Fibroblast of lung (primary cell): Measurements from ENCODE around the gene JAZF1. TPM values are rescaled to one million over a fixed set of nuclear protein-coding genes. Genes with fewer than 3 reads are reported as not detected.

Source experiments
- DNase-seq, 2 donors: peaks; one replicate each; pipeline versions ENCODE4 v3.0.0 to v3.0.0-alpha.2; 2010; ENCODE audit warnings: low read depth in 2 of 2
- H2AFZ ChIP-seq: 2 replicates; pipeline ENCODE4 v1.5.1; 2012; ENCODE audit warnings: low read length, control low read depth, inconsistent platforms
- H3K27ac ChIP-seq: 2 replicates; pipeline ENCODE4 v1.5.1; 2011; ENCODE audit warnings: low read length, control low read depth; ENCODE audit not compliant: insufficient read depth
- H3K27me3 ChIP-seq: 2 replicates; pipeline ENCODE4 v1.5.1; 2011; ENCODE audit warnings: mild to moderate bottlenecking, low read length; ENCODE audit not compliant: control insufficient read depth, insufficient read depth
- H3K36me3 ChIP-seq: 2 replicates; pipeline ENCODE4 v1.5.1; 2011; ENCODE audit warnings: low read length; ENCODE audit not compliant: control insufficient read depth, insufficient read depth
- H3K4me1 ChIP-seq: 2 replicates; pipeline ENCODE4 v1.5.1; 2011; ENCODE audit warnings: low read length; ENCODE audit not compliant: control insufficient read depth, insufficient read depth; ENCODE audit errors: extremely low read depth
- H3K4me2 ChIP-seq: 2 replicates; pipeline ENCODE4 v1.5.1; 2011; ENCODE audit warnings: low read length, control low read depth; ENCODE audit not compliant: insufficient read depth; ENCODE audit errors: extremely low read depth
- H3K4me3 ChIP-seq, 4 experiments: fragments of 200-600 bp in 1 of 4; sonication (generic) in 1 of 4; replicated peaks in 1 of 4; 2 replicates each; pipeline ENCODE4 v1.5.1; 2011 to 2016; ENCODE audit warnings: low read length in 4 of 4, low read depth in 3 of 4, mild to moderate bottlenecking in 3 of 4, control low read depth in 2 of 4, inconsistent platforms in 1 of 4, mixed read lengths in 1 of 4; ENCODE audit not compliant: insufficient read depth in 1 of 4; ENCODE audit errors: control extremely low read depth in 1 of 4
- H3K79me2 ChIP-seq: 2 replicates; pipeline ENCODE4 v1.5.1; 2012; ENCODE audit warnings: mild to moderate bottlenecking, low read length, inconsistent platforms; ENCODE audit not compliant: control insufficient read depth, insufficient read depth
- H3K9ac ChIP-seq: 2 replicates; pipeline ENCODE4 v1.5.1; 2011; ENCODE audit warnings: mild to moderate bottlenecking, low read length, control low read depth; ENCODE audit not compliant: insufficient read depth
- H3K9me3 ChIP-seq: 2 replicates; pipeline ENCODE4 v1.5.1; 2012; ENCODE audit warnings: low read depth, low read length; ENCODE audit not compliant: control insufficient read depth, insufficient read depth
- H4K20me1 ChIP-seq: 2 replicates; pipeline ENCODE4 v1.5.1; 2011; ENCODE audit warnings: low read length; ENCODE audit not compliant: control insufficient read depth, insufficient read depth; ENCODE audit errors: extremely low read depth
- CTCF ChIP-seq, 2 donors: IDR thresholded peaks in 1 of 2; conservative IDR thresholded peaks in 1 of 2; 1 replicate in 1 of 2; 2 replicates in 1 of 2; pipeline ENCODE4 v1.5.1; 2011 to 2012; ENCODE audit warnings: low read length in 2 of 2, control low read depth in 1 of 2, inconsistent platforms in 1 of 2, low read depth in 1 of 2, mild to moderate bottlenecking in 1 of 2
- EZH2 ChIP-seq: IDR thresholded peaks from 2 replicates; pipeline ENCODE4 v1.5.1; 2012; ENCODE audit warnings: low read length, control low read depth, mild to moderate bottlenecking; ENCODE audit errors: missing control alignments
- polyA plus RNA-seq, 2 donors: library from polyadenylated mRNA; depleted of rRNA in 1 of 2; stranded (reverse) in 1 of 2; unstranded in 1 of 2; fragments of >200 nt; gene quantifications; 2 replicates each; pipeline ENCODE4 v1.2.1, GENCODE V29; 2011 to 2012; ENCODE audit warnings: missing spikeins in 1 of 2
- total RNA-seq: library from RNA; depleted of rRNA; stranded (reverse); fragments of >200 nt; gene quantifications from 2 replicates; pipeline ENCODE4 v1.2.1, GENCODE V29; 2014

JAZF1 gene
- total and polyA plus RNA-seq, 2 donors (not counting 1 experiment from before 2014, with no cell fraction given), result 9.1 to 9.3 TPM

GRCh38 chr7:28045592-28045991 lies 135.0 kb downstream of the JAZF1 start:
- Histone ChIP-seq H3K9ac (no peak overlapping the region), H3K4me2 (no peak overlapping the region), H3K27me3 (no peaks in the 10 kb centered on the region), H4K20me1 (no peaks in the 10 kb centered on the region), H2AFZ (no peak overlapping the region), H3K9me3 (no peaks in the 10 kb centered on the region), H3K79me2 (no peaks in the 10 kb centered on the region), H3K36me3 (no peaks in the 10 kb centered on the region), H3K27ac (no peak overlapping the region), H3K4me3 (no peak overlapping the region), H3K4me1 (peaks cover 5% of the 10 kb centered on the region)
- no peak for DNase-seq
- TF ChIP-seq CTCF (conservative IDR thresholded peaks at IDR 0.05 in 1 of 2, IDR thresholded peaks at IDR 0.05 in 1 of 2; ENCODE audit: low read depth in 1 of 2, low read length in 2 of 2) (no peak), EZH2 (no peak)

- Histone ChIP-seq H3K27ac (no peak overlapping the region), H2AFZ (no peak overlapping the region), H3K4me1 (peaks cover 8% of the 10 kb centered on the region), H3K9me3 (no peaks in the 10 kb centered on the region), H3K36me3 (no peaks in the 10 kb centered on the region), H3K79me2 (no peaks in the 10 kb centered on the region), H3K27me3 (no peaks in the 10 kb centered on the region), H3K4me3 (no peak overlapping the region), H3K4me2 (no peak overlapping the region), H3K9ac (no peak overlapping the region), H4K20me1 (no peaks in the 10 kb centered on the region)
- no peak for DNase-seq
- no peak for TF ChIP-seq EZH2
- no peak for TF ChIP-seq CTCF (conservative IDR thresholded peaks at IDR 0.05 in 1 of 2, IDR thresholded peaks at IDR 0.05 in 1 of 2; ENCODE audit: low read depth in 1 of 2, low read length in 2 of 2)
These were observed 135.8 kb downstream of the JAZF1 start for GRCh38 chr7:28044825-28045224.

GRCh38 chr7:28042721-28043120 lies 137.9 kb downstream of the JAZF1 start:
- Histone ChIP-seq H2AFZ (no peak overlapping the region), H3K9me3 (no peaks in the 10 kb centered on the region), H3K4me2 (no peak overlapping the region), H3K27me3 (no peaks in the 10 kb centered on the region), H3K79me2 (no peaks in the 10 kb centered on the region), H3K4me1 (peaks cover 9% of the 10 kb centered on the region), H3K4me3 (no peak overlapping the region), H3K27ac (no peak overlapping the region), H3K9ac (no peak overlapping the region), H3K36me3 (no peaks in the 10 kb centered on the region), H4K20me1 (no peaks in the 10 kb centered on the region)
- TF ChIP-seq EZH2 (no peak), CTCF (conservative IDR thresholded peaks at IDR 0.05 in 1 of 2, IDR thresholded peaks at IDR 0.05 in 1 of 2; ENCODE audit: low read depth in 1 of 2, low read length in 2 of 2) (no peak)
- no peak for DNase-seq
